Measurements from ENCODE around the gene PRR18.

The PRR18 gene

DNA sequence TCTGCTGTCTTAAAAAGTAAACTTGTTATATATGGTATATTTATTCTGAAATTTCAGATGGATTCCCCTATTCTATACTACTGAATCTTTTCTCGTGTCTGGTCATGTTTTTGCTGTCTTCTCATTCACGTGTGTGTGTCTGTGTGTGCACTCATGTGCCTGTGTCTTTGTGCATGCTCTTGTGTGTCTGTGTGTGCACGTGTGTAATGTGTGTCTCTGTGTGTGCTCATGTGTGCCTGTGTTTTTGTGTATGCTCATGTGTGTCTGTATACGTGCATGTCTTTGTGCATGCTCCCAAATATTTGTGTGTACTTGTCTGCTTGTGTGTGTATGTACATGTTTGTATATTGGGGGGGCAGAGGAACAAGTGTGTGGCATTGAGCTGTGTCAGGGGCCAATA, 34.0 kb downstream of the PRR18 start:
- DNase-seq, result no peak

DNA sequence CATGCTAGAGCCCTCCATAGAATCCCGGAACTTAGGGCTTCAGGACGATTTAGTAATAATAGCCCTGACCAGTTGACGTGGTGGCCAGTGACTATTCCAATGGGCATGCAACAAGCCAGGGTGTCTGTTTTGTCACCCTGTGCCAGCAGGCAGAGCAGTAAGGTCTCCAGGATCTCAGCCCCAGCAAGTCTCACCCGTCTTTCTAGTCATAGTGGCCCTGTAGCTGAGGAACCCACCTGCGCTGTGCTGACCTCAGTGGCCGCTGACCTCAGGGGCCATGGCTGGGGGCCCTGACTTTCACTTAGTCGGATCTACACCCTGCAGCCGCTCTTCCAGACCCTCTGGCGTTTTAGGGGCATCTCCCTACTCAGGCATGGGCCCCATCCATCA, 36.8 kb downstream of the PRR18 start:
- DNase-seq, result no peak

DNA sequence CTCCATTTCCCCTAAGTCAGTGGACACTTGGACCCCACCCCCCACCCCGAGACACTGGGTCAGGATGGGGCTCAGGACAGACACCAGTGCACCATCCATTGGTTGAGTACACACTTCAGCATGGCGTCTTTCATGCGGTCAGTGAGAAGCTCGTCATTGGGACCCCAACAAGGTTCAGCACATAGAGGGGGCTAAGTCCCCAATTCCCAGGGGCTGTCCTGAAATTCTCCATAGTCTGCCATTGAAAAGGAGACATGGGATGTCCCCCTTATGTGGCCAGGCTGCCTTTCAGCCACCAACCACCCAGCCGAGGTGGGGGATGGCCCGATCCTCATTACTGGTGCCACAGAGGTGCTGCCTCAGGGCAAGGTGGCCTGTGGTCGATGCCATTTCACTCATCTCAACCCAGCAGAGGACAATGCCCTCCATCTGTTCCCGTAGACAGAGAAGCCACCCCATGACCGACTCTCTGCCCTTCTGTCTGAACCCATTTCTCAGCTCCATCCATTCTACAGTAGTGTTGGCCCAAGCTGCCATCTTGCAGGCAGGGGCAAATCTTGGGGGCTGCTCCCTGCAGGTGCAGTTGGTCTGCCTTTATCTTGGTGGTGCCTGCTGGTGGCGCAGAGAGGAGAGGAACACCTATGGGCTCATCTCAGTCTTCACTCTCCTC, 37.4 kb downstream of the PRR18 start:
- no peak for DNase-seq

DNA sequence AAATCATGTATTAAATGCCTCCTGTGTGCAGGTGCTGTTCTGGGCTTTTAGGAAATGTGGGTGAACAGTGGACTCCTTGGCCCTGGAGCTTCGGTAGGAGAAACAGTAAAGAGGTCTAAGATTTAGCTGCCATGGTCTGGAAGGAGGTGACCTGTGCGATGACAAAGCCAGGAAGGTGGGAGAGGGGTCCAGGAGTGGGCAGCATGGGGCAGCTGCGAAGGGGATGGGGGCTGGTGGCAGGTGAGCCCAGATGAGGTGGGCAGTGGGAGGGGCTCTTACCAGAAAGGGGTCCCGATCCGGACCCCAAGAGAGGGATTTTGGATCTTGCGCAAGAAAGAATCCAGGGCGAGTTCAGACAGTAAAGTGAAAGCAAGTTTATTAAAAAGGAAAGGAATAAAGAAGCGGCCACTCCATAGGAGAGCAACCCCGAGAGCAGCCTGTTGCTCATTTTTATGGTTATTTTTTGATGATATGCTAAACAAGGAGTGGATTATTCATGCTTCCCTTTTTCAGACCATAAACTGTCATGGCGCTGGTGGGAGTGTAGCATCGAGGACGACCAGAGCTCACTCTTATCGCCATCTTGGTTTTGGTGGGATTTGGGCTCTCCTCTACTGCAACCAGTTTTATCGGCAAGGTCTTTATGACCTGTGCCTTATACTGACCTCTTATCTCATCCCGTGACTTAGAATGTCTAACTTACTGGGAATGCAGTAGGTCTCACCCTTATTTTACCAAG, 38.7 kb downstream of the PRR18 start:
- no peak for DNase-seq

DNA sequence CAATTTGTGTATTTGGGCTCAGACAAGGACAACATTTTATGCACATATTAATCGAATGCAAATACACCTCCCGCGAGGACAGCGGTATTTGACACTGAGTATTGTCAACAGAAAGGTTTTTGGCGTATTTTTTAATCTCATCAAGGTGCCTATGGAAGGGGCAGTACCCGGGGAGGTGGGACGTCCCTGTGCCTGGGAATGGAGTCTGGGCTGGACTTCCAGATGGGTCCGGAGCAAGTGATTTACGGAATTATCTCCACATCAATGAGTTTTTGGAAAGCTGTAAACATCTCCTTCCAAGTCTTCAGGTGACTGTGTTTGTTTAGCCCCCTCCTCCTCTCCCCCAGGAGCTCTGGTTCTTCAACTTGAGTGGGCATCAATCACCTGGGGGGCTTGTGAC, 39.8 kb downstream of the PRR18 start:
- DNase-seq, result no peak

DNA sequence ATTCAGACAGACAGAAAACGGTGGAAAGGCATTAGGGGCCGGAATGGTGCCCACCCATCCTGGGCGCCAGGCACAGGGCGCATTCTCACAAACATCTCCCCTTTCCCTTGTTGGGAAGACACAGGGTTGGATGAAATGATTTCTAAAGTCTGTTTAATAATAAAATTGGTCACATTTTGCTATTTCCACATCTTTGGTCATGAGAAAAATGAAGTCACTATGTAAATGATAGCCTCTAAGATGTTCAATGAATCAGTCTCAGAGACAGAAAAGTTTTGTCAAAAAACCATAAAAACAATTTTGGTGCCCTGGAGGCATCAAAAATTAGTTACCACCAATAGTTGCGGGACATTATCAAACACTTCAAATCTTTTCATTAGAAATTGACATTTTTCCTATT, 40.7 kb downstream of the PRR18 start:
- no peak for DNase-seq

DNA sequence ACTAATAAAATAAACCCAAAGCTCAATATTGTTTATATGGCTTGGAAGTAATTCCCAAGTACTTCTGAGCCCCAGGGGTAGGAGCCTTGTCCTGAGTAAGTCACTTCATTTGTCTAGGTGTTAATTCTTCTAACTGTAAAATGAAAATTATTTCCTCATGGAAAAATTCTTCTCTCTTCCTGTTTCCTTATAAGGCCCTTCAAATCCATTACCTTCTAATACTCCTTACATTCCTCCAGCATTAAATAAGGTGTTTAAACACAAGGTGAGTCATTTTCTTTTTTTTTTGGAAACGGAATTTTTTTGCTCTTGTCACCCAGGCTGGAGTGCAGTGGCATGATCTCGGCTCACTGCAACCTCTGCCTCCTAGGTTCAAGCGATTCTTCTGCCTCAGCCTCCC, 41.9 kb downstream of the PRR18 start:
- no peak for DNase-seq

DNA sequence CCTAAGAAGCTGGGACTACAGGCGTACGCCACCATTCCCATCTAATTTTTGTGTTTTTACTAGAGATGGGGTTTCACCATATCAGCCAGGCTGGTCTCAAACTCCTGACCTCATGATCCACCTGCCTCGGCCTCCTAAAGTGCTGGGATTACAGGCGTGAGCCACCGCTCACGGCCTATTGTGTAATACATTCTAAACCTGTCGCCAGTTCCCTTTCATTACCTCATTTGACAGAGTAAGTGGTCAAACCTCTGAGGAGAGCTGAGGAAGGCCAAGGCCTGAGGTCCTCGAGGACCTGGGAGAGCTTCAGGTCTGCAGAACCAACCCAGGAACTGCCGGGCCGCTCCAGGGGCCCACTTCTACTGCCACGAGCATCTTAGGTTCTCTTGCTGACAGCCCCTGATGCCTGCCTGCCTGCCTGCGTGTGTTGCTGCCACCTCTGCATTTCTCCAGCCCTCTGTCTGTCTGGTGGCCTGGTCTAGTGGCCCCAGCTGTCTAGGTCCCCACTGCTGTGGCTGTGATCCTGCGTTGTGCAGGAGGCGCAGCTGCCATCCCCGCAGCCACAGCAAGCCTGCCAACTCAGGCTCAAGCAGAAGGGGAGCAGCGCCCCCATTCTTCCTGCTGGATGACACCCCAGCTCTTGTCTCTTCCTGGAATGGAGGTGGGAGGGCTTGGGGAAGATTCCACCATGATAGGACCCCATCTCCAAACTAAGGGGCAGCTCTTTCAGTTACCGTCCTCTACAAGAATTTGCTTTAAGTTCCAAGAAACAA, 45.3 kb downstream of the PRR18 start:
- DNase-seq, result no peak

DNA sequence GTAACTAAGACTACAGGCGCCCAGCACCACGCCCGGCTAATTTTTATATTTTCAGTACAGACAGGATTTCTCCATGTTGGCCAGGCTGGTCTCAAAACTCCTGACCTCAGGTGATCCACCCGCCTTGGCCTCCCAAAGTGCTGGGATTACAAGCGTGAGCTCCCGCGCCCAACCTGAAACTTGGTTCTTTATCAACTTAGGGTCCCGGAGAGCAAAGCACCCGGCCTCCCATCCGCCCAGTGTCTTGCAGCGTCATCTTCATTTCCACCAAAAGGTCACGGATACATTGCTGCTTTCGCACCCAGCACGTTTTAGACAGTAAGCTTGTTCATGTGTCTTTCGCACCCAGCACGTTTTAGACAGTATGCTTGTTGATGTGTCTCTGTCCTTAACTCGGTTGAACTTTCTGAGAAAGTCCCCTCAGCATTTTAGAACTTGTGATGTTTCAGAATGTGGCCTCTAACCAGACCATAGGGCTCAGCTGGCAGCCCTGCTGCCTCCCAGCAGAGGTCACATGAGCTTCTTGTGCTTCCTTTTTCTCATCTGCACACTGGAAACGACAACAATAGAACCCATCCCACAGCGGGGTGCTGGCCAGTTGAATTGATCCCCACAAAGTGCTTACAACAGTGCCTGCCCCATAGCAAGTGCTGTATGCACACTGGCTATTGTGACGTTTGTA, 48.8 kb downstream of the PRR18 start:
- no peak for DNase-seq

DNA sequence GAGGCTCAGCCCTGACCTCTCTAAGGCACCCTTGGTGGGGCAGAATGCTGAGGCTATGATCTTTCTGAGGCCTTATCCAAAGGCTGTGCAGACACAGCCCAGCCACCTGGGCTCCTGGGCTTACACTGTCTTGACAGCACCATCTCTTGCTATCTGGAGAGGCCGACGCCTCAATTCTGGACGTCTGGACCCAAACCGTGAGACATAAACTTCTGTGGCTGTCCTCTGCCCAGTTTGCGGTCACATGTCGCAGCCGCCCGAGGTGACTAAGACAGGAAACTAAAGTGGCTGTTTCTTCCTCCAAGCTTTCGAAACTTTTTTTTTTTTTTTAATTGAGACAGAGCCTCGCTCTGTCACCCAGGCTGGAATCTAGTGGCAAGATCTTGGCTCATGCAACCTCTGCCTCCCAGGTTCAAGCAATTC, 49.3 kb downstream of the PRR18 start:
- no peak for DNase-seq

DNA sequence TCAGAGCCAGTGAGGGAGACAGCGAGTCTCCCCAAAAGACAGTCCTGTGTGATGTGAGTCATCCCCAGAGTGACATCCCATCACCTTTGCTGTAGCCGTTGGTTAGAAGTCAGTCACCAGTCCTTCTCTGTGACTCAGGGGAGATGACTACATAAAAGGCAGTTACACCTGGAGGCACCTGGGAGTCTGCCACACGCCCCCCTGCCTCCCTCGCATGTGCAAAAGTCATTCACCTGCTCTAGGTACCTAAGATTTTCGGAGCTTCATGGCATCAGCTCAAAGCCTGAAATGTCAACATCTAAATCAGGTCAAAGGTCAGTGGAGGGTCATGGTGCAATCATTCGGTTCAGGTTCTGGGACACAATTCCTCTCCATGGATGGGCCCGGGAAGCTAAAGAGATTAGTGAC, 50.3 kb downstream of the PRR18 start:
- DNase-seq, result no peak

All from NCI-H510A treated with DMSO at 0.1 percent for 48 hours (cell line).